Left colon (tissue), 2 donors: ENCODE measurements around the gene ANKRD10. TPM values are rescaled to one million over a fixed set of nuclear protein-coding genes. Genes with fewer than 3 reads are reported as not detected.

Source experiments
- ATAC-seq: fragments of 200-7000 bp; cut with Tn5 transposase; one replicate; pipeline ENCODE4 v1.9.1; 2020; ENCODE audit warnings: mild to moderate bottlenecking, moderate library complexity
- DNase-seq, 2 donors: peaks; one replicate each; pipeline ENCODE4 v3.0.0-alpha.2; 2020
- intact Hi-C, 2 donors: fragments of 100-400 bp; cut with DNase I in 1 of 2; cut with micrococcal nuclease in 1 of 2; formaldehyde crosslinking; loops; one replicate each; pipeline versions ENCODE4 v1.11.2 to v1.14.0; 2022; cut with DNase I, micrococcal nuclease
- total RNA-seq, 2 donors: library from RNA; stranded (reverse); fragmentation: NEBNext Ultra II Directional; extraction: Animal tissue kit (Norgen Biotek cat#: 25700); gene quantifications; one replicate each; pipeline ENCODE4 v1.2.1, GENCODE V29; 2021
- donor health status: DM: no; HTN: no; CAD: no.
- donor health status: DM: yes; HTN: yes; CAD: no.

The ANKRD10 gene
- total RNA-seq, 2 donors from 2014 or later = 116 to 121 TPM

GRCh38 chr13:110873639-110874507 is 41.0 kb downstream of the ANKRD10 start:
- intact Hi-C loops = no loop called here
- DNase-seq = no peak
- no peak for ATAC-seq

GRCh38 chr13:110872768-110873638 is 41.9 kb downstream of the ANKRD10 start:
- ATAC-seq = no peak
- no peak for DNase-seq
- intact Hi-C loops = no loop called here

GRCh38 chr13:110872034-110872767 is 42.7 kb downstream of the ANKRD10 start:
- intact Hi-C loops = no loop called here
- ATAC-seq (no peak), DNase-seq (no peak)

- peak; percentile 64 for ATAC-seq
Observed at GRCh38 chr13:110869805-110870706, 44.8 kb downstream of the ANKRD10 start.

GRCh38 chr13:110869231-110869804 is 45.6 kb downstream of the ANKRD10 start:
- intact Hi-C loops = no loop called here
- DNase-seq = no peak
- no peak for ATAC-seq

More at GRCh38 chr13:110869805-110870706, 44.8 kb downstream of the ANKRD10 start:
- intact Hi-C loops = no loop called here
- peak; percentile 60 to 82 for DNase-seq

- DNase-seq = no peak
- intact Hi-C loops = no loop called here
- ATAC-seq = no peak
Observed at GRCh38 chr13:110868720-110869119, 46.1 kb downstream of the ANKRD10 start.

GRCh38 chr13:110867380-110867779 is 47.5 kb downstream of the ANKRD10 start:
- ATAC-seq (no peak), DNase-seq (no peak)
- intact Hi-C loops = no loop called here

- ATAC-seq = no peak
- DNase-seq = no peak
- intact Hi-C loops = no loop called here
Observed at GRCh38 chr13:110866491-110867170, 48.2 kb downstream of the ANKRD10 start.

GRCh38 chr13:110863685-110864084 is 51.2 kb downstream of the ANKRD10 start:
- DNase-seq (no peak), ATAC-seq (no peak)
- intact Hi-C loops = no loop called here

- ATAC-seq = no peak
- no peak for DNase-seq
- intact Hi-C loops = no loop called here
Observed at GRCh38 chr13:110860983-110861382, 53.9 kb downstream of the ANKRD10 start.

GRCh38 chr13:110856942-110857835 is 57.7 kb downstream of the ANKRD10 start:
- intact Hi-C loops = no loop called here
- no peak for ATAC-seq
- DNase-seq = no peak

- intact Hi-C loops = no loop called here
- ATAC-seq (no peak), DNase-seq (no peak)
Observed at GRCh38 chr13:110855363-110855762, 59.5 kb downstream of the ANKRD10 start.

- intact Hi-C loops = no loop called here
- no peak for ATAC-seq
- DNase-seq = no peak
Observed at GRCh38 chr13:110854866-110855265, 60.0 kb downstream of the ANKRD10 start.

- ATAC-seq = no peak
- intact Hi-C loops = no loop called here
- DNase-seq = no peak
Observed at GRCh38 chr13:110853235-110853721, 61.6 kb downstream of the ANKRD10 start.

GRCh38 chr13:110850840-110851239 is 64.0 kb downstream of the ANKRD10 start:
- intact Hi-C loops = no loop called here
- ATAC-seq (no peak), DNase-seq (no peak)

GRCh38 chr13:110850006-110850405 is 64.9 kb downstream of the ANKRD10 start:
- no peak for DNase-seq
- no peak for ATAC-seq
- intact Hi-C loops = no loop called here
